SH-SY5Y (cell line): ENCODE data around the gene NXT1.

Experiments
- GATA2 ChIP-seq: IDR thresholded peaks from 2 replicates; pipeline ENCODE4 v1.6.1; 2011; ENCODE audit warnings: mild to moderate bottlenecking, low read depth, low read length
- GATA3 ChIP-seq: IDR thresholded peaks from 2 replicates; pipeline ENCODE4 v1.6.1; 2011; ENCODE audit warnings: low read depth, mild to moderate bottlenecking, low read length, moderate library complexity

The NXT1 gene

DNA sequence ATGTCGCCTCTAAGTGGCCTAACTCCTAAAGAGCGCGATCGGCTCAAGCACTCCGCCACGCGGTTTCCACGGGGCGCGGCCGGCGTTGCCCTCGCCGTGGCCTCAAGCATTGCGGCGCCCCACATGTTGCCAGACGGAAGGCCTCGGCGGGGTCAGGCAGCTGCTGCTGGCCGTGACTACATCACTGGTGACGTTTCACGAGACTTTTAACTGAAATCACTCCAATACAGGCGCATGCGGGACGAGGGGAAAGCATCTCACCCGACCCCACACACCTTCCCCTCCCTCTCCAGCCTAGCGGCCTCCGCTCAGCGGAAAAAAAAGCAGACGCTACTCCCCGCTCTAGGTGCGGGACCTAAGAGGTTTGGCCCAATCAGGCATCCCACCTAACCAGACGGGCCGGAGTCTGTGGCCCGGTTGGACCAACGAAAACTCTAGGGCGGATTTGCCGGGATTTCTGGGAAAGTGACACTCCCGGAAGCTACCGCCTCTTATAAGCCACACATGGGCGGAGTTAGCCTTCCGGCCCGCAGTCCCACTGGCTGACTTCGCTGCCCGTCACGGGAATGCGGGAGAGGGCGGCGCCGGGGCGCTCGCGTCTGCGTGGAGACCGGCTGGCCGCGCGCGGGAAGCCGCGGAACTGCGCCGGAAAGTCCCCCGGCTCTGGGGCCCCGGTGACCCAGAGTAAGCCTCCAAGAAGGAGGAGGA, at the start of gene NXT1:
Gene NXT1, plus strand, starts transcription at position 596 of the 708 bp plus-strand sequence. CDS start 3,251 bp downstream, outside the sequence.
- TF ChIP-seq GATA3, result no peak
- no peak for TF ChIP-seq GATA2

DNA sequence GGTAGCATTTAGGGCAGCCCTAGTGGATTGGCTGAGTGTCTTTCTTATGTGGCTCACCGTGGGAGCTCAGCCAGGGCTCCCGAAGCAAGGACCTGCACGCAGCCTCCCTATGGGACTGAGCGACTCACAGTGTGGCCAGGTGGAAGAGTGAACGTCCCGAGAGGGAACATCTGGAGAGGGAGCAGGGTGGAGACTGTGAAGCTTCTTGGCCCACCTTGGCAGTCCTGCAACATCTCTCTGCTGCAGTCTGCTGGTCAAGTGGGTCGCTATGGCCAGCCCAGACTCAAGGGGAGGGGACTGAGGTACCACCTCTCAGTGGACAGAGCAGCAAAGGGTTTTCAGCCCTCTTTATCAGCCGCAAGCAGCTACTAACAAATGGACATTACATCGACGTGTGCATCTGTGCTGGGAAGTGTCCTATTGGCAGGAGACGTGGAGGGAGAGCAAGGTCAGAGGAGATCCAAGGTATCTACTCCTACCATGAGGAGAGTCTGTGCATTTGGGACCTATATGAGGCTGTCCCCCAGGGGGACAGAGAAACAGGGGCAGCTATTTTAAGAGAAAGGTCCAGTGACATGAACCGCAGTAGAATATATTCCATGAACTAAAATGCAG, 49.0 kb upstream of the NXT1 start:
- no peak for TF ChIP-seq GATA2
- TF ChIP-seq GATA3, result no peak

DNA sequence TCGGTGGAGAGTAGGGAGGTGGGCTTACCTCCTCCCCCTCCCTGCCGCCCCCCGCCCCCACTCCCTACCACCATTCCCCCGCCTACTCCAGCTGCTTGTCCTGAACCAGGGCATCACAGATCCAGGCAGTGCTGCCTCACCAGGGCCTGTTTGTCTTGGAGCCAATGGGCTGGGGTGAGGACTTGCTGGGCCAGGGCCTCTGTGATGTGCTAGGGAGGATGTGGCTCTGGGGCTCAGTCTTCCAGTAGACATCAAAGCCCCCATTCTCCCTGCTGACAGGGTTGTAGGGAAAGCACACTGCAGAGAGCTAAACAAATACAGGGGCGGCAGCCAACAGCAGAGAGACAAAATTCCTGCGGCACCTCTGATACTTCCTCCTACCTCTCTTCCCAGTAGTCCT, 48.2 kb upstream of the NXT1 start:
- TF ChIP-seq GATA2, result no peak
- TF ChIP-seq GATA3, result no peak

DNA sequence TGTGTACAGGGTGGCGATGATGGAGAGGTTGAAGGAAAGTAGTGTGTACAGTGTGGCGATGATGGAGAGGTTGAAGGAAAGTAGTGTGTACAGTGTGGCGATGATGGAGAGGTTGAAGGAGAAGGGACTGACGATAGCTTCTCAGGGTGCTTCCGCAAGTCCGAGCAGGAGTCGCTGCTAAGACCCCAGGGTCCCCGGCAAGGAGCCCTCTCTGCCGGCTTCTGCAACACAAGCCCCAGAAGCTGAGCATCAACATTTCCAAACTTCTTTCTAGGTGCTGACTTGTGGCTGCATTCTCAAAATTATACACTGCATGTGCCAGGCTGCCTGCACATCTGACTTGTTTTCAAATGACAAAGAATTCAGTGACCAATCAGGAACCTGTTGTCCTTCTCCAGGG, 47.8 kb upstream of the NXT1 start:
- TF ChIP-seq GATA3 (no peak), GATA2 (no peak)

DNA sequence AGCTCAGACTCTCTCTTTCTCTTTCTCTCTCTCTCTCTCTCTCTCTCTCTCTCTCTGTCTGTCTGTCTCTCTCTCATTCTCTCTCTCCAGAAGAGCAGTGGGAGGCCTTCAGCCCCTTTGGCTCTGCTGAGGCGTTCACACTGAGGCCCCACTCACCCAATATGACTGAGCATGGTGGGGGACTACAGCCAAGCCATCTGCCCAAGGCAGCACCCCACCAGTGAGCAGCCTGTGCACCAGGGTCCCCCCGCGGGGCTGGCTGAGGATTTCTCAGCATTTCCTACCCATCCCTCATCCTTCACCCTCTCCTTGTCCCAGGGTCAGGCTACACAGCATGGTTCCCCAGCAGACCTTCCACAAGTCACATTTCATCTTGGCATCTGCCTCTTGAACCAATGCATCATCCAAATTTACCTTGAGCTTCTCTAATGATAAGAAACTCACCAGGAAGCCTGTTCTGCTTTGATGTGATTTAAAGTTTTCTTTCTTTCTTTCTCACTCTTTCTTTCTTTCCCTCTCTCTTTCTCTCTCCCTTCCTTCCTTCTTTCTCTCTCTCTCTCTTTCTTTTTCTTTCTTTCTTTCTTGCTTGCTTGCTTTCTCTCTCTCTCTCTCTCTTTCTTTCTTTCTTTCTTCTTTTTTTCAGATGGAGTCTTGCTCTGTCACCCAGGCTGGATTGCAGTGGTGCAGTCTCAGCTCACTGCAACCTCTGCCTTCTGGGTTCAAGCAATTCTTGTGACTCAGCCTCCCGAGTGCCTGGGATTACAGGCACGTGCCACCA, 47.1 kb upstream of the NXT1 start:
- no peak for TF ChIP-seq GATA3
- TF ChIP-seq GATA2, result no peak

DNA sequence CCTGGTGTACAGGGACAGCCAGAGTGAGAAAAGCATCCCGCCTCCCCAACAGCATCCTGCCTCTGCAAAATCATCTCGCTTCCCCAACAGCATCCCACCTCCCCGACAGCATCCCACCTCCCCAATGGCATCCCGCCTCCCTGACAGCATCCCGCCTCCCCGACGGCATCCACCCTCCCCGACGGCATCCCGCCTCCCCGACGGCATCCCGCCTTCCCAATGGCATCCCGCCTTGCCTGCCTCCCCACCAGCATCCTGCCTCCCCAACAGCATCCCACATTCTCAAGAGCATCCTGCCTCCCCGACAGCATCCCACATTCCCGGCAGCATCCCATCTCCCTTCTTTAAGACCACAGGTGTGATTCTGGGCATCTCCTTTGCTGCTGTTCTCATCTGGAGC, 46.0 kb upstream of the NXT1 start:
- TF ChIP-seq GATA3, result no peak
- no peak for TF ChIP-seq GATA2

DNA sequence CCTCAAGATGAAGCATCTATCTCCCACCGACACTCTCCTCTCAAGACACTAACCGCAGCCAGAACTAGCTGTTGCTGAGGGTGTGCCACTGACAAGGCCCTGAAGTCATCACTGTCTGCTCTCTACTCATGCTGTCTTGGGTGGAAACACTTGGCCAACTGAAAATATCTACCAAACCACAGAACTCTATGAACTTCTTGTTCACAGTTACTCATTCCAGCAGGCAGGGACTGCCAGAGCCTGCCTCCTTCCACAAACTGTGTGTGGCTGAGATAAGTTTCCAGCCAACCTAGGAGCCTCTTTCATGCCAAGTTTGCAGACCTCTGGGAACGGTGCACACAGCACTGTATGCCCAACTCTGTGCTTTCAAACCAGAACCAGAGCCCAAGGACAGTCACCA, 45.5 kb upstream of the NXT1 start:
- TF ChIP-seq GATA2, result no peak
- no peak for TF ChIP-seq GATA3

DNA sequence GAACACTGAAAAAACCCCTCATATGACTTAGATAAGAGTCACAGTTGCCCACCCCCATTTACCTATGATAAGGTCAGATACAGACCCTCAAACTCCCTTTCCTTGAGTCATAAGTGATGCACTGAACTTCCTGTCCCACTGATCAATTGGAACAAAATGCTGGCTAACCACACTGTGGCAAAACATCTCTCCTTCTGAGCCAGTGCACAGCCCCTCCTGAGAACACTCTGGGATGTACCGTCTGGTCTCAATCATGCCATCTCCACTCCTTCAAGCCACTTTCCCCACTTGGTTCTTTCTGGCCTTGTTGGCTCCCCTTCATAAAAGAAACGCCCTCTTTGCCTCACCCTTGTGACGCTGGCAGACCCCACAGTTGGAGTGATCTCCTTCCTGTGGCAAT, 42.6 kb upstream of the NXT1 start:
- TF ChIP-seq GATA3 (no peak), GATA2 (no peak)

DNA sequence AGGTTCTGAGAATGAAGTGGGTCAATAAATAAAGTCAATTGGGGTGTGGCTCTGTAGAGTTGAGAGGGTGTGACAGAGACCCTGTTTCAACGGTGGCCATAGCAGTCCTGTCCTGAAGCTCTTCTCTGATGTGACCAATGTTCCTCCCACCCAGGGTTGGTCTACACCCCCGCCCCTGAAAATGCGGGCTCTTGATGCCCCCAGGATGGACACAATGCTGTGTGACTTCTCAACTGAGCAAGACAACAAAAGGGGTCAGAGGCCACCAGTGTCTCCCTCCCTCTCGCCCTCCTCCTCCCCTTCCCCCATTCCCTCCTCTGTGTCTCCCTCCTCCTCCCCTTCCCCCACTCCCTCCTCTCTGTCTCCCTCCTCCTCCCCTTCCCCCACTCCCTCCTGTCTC, 41.7 kb upstream of the NXT1 start:
- TF ChIP-seq GATA3 (no peak), GATA2 (no peak)

DNA sequence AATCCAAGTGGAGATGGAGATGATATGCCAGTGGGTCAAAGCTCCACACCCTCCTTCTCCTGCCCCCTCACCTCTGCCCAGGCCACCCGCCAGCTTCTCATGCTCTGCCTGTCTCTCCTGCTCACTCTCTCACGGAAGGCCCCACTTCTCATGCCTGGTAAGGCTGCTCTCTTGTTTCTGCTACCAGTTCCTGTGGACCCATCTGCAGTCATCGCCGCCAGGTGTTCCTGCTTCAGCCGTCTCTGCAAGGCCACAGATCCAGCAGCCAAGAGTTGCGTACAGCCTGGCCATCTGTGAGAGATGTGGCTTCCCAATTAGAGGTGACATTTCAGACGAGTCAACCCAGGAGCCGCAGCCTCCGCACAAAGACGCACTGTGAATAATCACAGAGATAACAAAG, 40.8 kb upstream of the NXT1 start:
- TF ChIP-seq GATA3 (no peak), GATA2 (no peak)

DNA sequence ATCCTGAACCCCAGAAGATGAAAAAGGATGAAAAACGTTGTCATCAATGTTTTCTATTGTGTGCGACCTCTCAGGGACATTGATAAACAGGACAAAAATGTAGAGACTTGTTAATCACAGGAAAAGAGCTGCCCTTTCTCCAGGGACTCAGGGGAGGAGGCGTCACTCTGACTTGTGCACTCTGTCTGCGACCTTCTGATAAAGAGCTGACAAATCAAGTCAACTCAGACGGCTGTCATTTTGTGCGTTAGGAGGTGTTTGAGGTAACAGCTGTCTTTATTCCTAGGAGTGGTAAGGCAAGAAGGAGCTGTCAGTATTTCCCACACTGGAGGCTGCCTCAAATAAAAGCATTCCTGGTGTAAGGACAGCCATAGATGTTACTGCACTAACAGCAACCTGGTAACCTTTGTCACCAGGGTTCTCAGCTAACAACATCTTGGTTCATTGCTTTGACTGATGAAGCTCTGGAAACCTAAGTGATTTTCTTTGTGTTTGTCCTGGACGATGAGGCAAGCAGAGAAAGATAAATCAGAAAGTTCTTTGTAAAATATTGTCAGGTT, 38.6 kb upstream of the NXT1 start:
- no peak for TF ChIP-seq GATA2
- no peak for TF ChIP-seq GATA3

DNA sequence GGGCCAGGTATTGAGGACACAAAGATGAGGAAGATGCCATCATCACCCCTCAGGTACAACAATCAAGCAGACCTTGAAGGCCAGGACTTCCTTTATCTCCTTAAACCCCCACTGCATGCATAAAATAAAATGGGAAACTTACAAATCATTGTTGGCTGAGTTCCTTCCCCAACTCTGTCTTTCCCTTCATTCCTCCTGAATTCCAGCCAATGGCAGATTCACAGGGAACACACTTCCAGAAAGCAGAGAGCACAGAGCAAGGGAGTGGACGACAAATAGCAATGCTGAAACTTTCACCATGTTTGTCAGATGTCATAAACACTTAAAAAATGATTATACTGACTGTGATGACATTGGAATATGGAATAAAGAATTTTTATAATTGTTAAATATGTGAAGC, 37.3 kb upstream of the NXT1 start:
- TF ChIP-seq GATA3, result no peak
- TF ChIP-seq GATA2, result no peak

DNA sequence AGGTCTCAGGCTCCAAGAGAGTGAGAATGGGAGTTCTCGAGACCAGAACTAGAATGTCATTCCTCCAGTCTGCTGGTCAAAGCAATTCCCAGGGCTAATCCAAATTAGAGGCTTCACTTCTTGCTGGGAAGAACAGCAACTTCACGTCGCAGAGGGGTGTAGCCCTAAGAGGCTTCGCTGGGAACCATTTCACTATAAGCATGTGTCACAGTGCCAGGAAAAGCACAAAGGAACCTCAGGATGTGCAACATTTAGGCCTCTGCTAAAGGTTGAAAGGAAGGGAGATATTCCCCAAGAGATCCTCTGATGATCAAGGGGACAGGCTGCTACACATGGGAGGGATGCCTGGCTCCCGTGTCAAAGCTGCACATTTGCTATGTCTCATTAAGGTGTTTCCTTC, 35.9 kb upstream of the NXT1 start:
- TF ChIP-seq GATA2 (no peak), GATA3 (no peak)

DNA sequence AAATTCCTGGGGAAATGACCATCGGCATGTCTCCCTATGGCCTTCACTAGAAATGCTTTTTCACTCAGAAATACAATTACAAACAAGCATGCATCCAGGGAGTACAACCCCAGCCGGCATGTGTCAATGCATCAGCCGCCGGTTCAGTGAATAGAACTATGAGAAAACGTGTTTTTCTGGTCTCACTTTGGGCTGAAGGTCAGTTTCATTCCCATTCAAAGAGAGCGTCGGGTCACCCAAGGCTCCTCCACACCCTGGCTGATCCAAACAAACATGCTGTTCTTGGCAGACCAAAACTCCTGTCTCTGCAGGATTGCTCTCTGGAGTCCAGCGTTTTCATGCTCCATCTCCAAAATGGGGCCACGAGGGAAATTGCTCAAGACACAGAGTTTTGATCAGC, 35.5 kb upstream of the NXT1 start:
- no peak for TF ChIP-seq GATA3
- TF ChIP-seq GATA2, result no peak
